Cerebellar cortex (tissue), 1 donor: Measurements from ENCODE around the gene PCDHA6.
"Not testable (repeated sequence)": the region's sequence is repeated elsewhere in the genome, so short reads cannot be mapped to it uniquely, and the experiment has no call there.

Experiments
- DNase-seq: peaks from one replicate; pipeline ENCODE4 v3.0.0-alpha.2; 2015; ENCODE audit warnings: low spot score

PCDHA6 gene

GRCh38 chr5:140827704-140828361 is at the start of gene PCDHA6:
PCDHA6 (plus strand) TSS chr5:140827960; CDS start chr5:140828092, 132 bp downstream.
- peak; percentile 34 for DNase-seq

- no peak for DNase-seq
Observed at GRCh38 chr5:140780512-140780911, 47.2 kb upstream of the PCDHA6 start.

- DNase-seq, result peak; percentile 22
Observed at GRCh38 chr5:140785905-140786686, 41.7 kb upstream of the PCDHA6 start, which contains the start of gene PCDHA1. PCDHA1 (plus strand) TSS chr5:140786140.

GRCh38 chr5:140787422-140787821 is 40.3 kb upstream of the PCDHA6 start:
- not testable (repeated sequence) for DNase-seq

GRCh38 chr5:140787849-140788504 is 39.8 kb upstream of the PCDHA6 start:
- not testable (repeated sequence) for DNase-seq

- DNase-seq, result no peak
Observed at GRCh38 chr5:140791089-140791488, 36.7 kb upstream of the PCDHA6 start.

GRCh38 chr5:140794595-140795258 is 33.0 kb upstream of the PCDHA6 start, which contains the start of gene PCDHA2:
PCDHA2 (plus strand) TSS chr5:140794852.
- DNase-seq, result peak; percentile 9

GRCh38 chr5:140795259-140795641 is 32.5 kb upstream of the PCDHA6 start:
- DNase-seq, result no peak

- DNase-seq, result not testable (repeated sequence)
Observed at GRCh38 chr5:140796072-140796717, 31.6 kb upstream of the PCDHA6 start.

- DNase-seq, result no peak
Observed at GRCh38 chr5:140796718-140797095, 31.1 kb upstream of the PCDHA6 start.

GRCh38 chr5:140800816-140801493 is 26.8 kb upstream of the PCDHA6 start, which contains the start of gene PCDHA3:
PCDHA3 (plus strand) TSS chr5:140801057.
- peak; percentile 20 for DNase-seq

GRCh38 chr5:140801494-140801841 is 26.3 kb upstream of the PCDHA6 start:
- no peak for DNase-seq

GRCh38 chr5:140802381-140802780 is 25.4 kb upstream of the PCDHA6 start:
- DNase-seq, result not testable (repeated sequence)

- DNase-seq, result no peak
Observed at GRCh38 chr5:140802781-140803271, 24.9 kb upstream of the PCDHA6 start.

GRCh38 chr5:140806834-140807775 is 20.7 kb upstream of the PCDHA6 start, which contains the start of gene PCDHA4:
PCDHA4 (plus strand) TSS chr5:140807068.
- DNase-seq, result peak; percentile 64

GRCh38 chr5:140808241-140808888 is 19.4 kb upstream of the PCDHA6 start:
- not testable (repeated sequence) for DNase-seq

- DNase-seq, result no peak
Observed at GRCh38 chr5:140808889-140809291, 18.9 kb upstream of the PCDHA6 start.

GRCh38 chr5:140821375-140822280 is 6.1 kb upstream of the PCDHA6 start, which contains the start of gene PCDHA5:
PCDHA5 (plus strand) TSS chr5:140821613.
- peak; percentile 47 for DNase-seq
